ENCODE data around the gene SERPINE3. TPM values are rescaled to one million over a fixed set of nuclear protein-coding genes. Genes with fewer than 3 reads are reported as not detected.

Gene SERPINE3
- total RNA-seq, 4 donors from 2014 or later = 0.20 to 0.87 TPM; not detected in 2

GRCh38 chr13:51355217-51355616, 15.7 kb downstream of the SERPINE3 start:
- Histone ChIP-seq H3K27me3 (no peaks in the 10 kb centered on the region), H3K36me3 (peaks cover 0 to 5% (median 0%) of the 10 kb centered on the region in 3 donors), H3K9me3 (no peaks in the 10 kb centered on the region), H3K27ac (no peak overlapping the region), H3K4me3 (no peak overlapping the region), H3K4me1 (no peaks in the 10 kb centered on the region)
- 66 to 72% methylated on average over 2 of the region's 2 CpGs for WGBS, 2 donors
- TF ChIP-seq, protein P1, sequence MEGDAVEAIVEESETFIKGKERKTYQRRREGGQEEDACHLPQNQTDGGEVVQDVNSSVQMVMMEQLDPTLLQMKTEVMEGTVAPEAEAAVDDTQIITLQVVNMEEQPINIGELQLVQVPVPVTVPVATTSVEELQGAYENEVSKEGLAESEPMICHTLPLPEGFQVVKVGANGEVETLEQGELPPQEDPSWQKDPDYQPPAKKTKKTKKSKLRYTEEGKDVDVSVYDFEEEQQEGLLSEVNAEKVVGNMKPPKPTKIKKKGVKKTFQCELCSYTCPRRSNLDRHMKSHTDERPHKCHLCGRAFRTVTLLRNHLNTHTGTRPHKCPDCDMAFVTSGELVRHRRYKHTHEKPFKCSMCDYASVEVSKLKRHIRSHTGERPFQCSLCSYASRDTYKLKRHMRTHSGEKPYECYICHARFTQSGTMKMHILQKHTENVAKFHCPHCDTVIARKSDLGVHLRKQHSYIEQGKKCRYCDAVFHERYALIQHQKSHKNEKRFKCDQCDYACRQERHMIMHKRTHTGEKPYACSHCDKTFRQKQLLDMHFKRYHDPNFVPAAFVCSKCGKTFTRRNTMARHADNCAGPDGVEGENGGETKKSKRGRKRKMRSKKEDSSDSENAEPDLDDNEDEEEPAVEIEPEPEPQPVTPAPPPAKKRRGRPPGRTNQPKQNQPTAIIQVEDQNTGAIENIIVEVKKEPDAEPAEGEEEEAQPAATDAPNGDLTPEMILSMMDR (IDR thresholded peaks at IDR 0.05) = no peak
- TF ChIP-seq POLR2A (IDR thresholded peaks at IDR 0.05) = no peak
- no peak for TF ChIP-seq EP300 (IDR thresholded peaks at IDR 0.05)
- no peak for DNase-seq (ENCODE audit: low spot score in 2 of 2)

DNA sequence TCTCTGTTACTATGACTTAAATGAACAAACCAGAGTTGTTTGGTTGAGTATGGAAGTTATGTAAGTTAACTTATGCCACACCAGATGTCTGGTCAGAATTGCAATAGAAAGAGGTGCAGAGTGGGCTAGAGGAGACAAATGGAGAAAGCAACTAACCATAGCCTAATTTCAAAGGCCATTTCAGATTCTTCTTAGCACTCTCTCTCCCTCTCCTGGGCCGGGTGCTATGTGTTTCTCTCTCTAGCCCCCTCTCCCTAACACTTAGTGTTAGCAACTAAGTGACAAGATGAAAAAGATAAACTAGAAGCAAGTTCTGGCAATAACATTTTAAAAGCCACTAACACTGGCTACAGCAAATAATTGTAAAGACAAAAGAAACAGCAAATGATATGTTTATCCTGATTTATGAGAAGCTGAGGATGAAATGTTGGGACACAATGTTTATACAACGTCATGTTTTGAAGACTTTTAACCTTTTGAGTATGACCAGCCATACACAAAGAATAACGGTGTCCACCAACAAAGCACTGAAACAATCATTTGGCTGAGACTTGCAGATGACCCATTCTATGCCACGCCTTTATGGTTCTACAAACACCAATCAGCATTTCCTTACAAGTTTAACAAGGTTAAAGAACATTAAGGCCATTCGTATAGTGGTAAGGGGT, 18.6 kb downstream of the SERPINE3 start:
- Histone ChIP-seq H3K4me1 (no peaks in the 10 kb centered on the region), H3K36me3 (peaks cover 0 to 15% (median 0%) of the 10 kb centered on the region in 3 donors), H3K27me3 (no peaks in the 10 kb centered on the region), H3K9me3 (no peaks in the 10 kb centered on the region), H3K27ac (no peak overlapping the region), H3K4me3 (no peak overlapping the region)
- TF ChIP-seq POLR2A (IDR thresholded peaks at IDR 0.05) (no peak), EP300 (IDR thresholded peaks at IDR 0.05) (no peak)
- TF ChIP-seq, protein P1 (IDR thresholded peaks at IDR 0.05) = no peak
- DNase-seq (ENCODE audit: low spot score in 2 of 2) = no peak
- 74 to 75% methylated on average over 5 of the region's 5 CpGs for WGBS, 2 donors

GRCh38 chr13:51359352-51359751, 19.9 kb downstream of the SERPINE3 start:
- 91 to 93% methylated on average over 1 of the region's 1 CpG for WGBS, 2 donors
- DNase-seq (ENCODE audit: low spot score in 2 of 2) = no peak
- no peaks in the 10 kb centered on the region for H3K9me3 ChIP-seq
- H3K4me1 ChIP-seq = no peaks in the 10 kb centered on the region
- no peak for TF ChIP-seq EP300 (IDR thresholded peaks at IDR 0.05)
- TF ChIP-seq POLR2A (IDR thresholded peaks at IDR 0.05) = no peak
- TF ChIP-seq, protein P1 (IDR thresholded peaks at IDR 0.05) = no peak
- H3K27me3 ChIP-seq = no peaks in the 10 kb centered on the region
- H3K4me3 ChIP-seq = no peak overlapping the region
- H3K27ac ChIP-seq = no peak overlapping the region
- H3K36me3 ChIP-seq = peaks cover 0 to 21% (median 0%) of the 10 kb centered on the region in 3 donors

DNA sequence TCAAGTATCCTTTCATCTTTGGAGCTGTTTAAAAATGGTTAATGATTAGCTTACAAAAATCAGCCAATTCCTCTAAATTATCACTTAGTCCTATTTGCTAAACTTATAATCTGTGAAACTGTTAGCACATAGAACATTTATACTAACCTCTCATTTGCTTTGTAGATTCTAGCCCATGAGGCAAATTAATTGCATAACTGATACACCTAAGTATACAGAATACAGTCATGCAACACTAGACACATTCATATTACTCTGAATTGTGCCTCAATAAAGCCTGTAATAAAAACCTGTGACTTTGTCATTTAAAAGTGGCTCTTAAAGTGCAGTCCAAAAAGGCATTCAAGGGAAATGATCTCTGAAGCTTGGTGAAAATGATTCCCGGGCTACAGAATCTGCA, 21.0 kb downstream of the SERPINE3 start:
- no peaks in the 10 kb centered on the region for H3K4me1 ChIP-seq
- no peak overlapping the region for H3K27ac ChIP-seq
- peaks cover 0 to 32% (median 0%) of the 10 kb centered on the region in 3 donors for H3K36me3 ChIP-seq
- no peak for DNase-seq (ENCODE audit: low spot score in 2 of 2)
- H3K4me3 ChIP-seq = no peak overlapping the region
- H3K9me3 ChIP-seq = no peaks in the 10 kb centered on the region
- H3K27me3 ChIP-seq = no peaks in the 10 kb centered on the region
- TF ChIP-seq EP300 (IDR thresholded peaks at IDR 0.05) (no peak), POLR2A (IDR thresholded peaks at IDR 0.05) (no peak)
- TF ChIP-seq, protein P1 (IDR thresholded peaks at IDR 0.05) = no peak
- WGBS, 2 donors = 79 to 92% methylated on average over 1 of the region's 1 CpG

DNA sequence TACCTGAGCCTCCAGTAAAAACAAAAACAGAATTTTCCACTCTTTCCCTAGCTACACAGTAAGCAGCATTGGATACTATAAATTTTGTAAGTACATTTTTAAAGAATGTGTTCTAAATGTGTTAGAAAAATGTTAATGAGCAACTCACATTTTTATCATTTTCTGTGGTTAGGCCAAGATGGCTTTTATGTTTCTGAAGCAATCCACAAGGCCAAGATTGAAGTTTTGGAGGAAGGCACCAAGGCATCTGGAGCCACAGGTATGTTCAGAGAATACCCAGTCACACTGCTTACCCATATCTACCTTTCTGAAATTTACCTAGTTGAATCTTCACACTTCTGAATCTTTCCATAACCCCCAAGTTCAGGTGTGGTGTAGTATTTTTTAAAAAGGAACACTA, 21.6 kb downstream of the SERPINE3 start:
- Histone ChIP-seq H3K4me1 (no peaks in the 10 kb centered on the region), H3K36me3 (peaks cover 0 to 38% (median 0%) of the 10 kb centered on the region in 3 donors), H3K27ac (no peak overlapping the region), H3K27me3 (no peaks in the 10 kb centered on the region), H3K9me3 (no peaks in the 10 kb centered on the region), H3K4me3 (no peak overlapping the region)
- TF ChIP-seq EP300 (IDR thresholded peaks at IDR 0.05) (no peak), POLR2A (IDR thresholded peaks at IDR 0.05) (no peak)
- TF ChIP-seq, protein P1 (IDR thresholded peaks at IDR 0.05) = no peak
- DNase-seq (ENCODE audit: low spot score in 2 of 2) = no peak
